GM21367 (cell line): ENCODE results near the gene FUT2.

Experiments
- ATAC-seq: cut with Tn5 transposase; IDR thresholded peaks from one replicate; pipeline ENCODE4 v1.9.1; 2021; ENCODE audit not compliant: unreplicated experiment

The FUT2 gene

GRCh38 chr19:48724796-48725753 lies 29.3 kb downstream of the FUT2 start:
- no peak for ATAC-seq

- no peak for ATAC-seq
These were observed 30.8 kb downstream of the FUT2 start for GRCh38 chr19:48726556-48726955.

GRCh38 chr19:48728911-48729664 lies 33.3 kb downstream of the FUT2 start:
- ATAC-seq, result no peak

GRCh38 chr19:48731452-48731851 lies 35.7 kb downstream of the FUT2 start:
- ATAC-seq, result no peak

- no peak for ATAC-seq
These were observed 38.9 kb downstream of the FUT2 start for GRCh38 chr19:48734625-48735024.

GRCh38 chr19:48735031-48735615 lies 39.4 kb downstream of the FUT2 start:
- no peak for ATAC-seq

- ATAC-seq, result no peak
These were observed 41.7 kb downstream of the FUT2 start for GRCh38 chr19:48737360-48737998.

GRCh38 chr19:48738557-48739403 lies 43.0 kb downstream of the FUT2 start:
- peak; percentile 77 for ATAC-seq

GRCh38 chr19:48739404-48740163 lies 43.8 kb downstream of the FUT2 start:
- ATAC-seq, result no peak

- no peak for ATAC-seq
These were observed 44.6 kb downstream of the FUT2 start, which contains the start of gene RASIP1 for GRCh38 chr19:48740164-48740972. RASIP1 (minus strand) TSS chr19:48740610; CDS start chr19:48740282, 328 bp downstream.

- no peak for ATAC-seq
These were observed 45.6 kb downstream of the FUT2 start for GRCh38 chr19:48741129-48741999.

- ATAC-seq, result no peak
These were observed 46.3 kb downstream of the FUT2 start for GRCh38 chr19:48742096-48742495.

GRCh38 chr19:48745208-48745995 lies 49.6 kb downstream of the FUT2 start:
- no peak for ATAC-seq

GRCh38 chr19:48746110-48746509 lies 50.3 kb downstream of the FUT2 start:
- ATAC-seq, result no peak

GRCh38 chr19:48746738-48747575 lies 51.2 kb downstream of the FUT2 start, which contains the start of gene IZUMO1:
IZUMO1 (minus strand) TSS chr19:48746909; CDS start chr19:48745859, 1,050 bp downstream.
- ATAC-seq, result no peak
